H9 (cell line): ENCODE data around the gene MUC5B. TPM values are rescaled to one million over a fixed set of nuclear protein-coding genes. Genes with fewer than 3 reads are reported as not detected.
A peak's percentile ranks its signal among the peaks of the same experiment; 100 is the strongest.

Experiments
- DNase-seq: peaks from one replicate; pipeline ENCODE4 v3.0.0-alpha.2; 2017
- H2AFZ ChIP-seq: one replicate; pipeline ENCODE4 v1.6.1; 2013; ENCODE audit warnings: mild to moderate bottlenecking, low read length, control low read depth, moderate library complexity
- H2AK5ac ChIP-seq: 2 replicates; pipeline ENCODE4 v1.6.1; 2013; ENCODE audit warnings: low read length, control low read depth, mixed read lengths; ENCODE audit not compliant: insufficient read length
- H2BK120ac ChIP-seq: one replicate; pipeline ENCODE4 v1.6.1; 2013; ENCODE audit warnings: low read depth, mild to moderate bottlenecking, low read length, control low read depth, inconsistent platforms; ENCODE audit not compliant: poor library complexity, severe bottlenecking
- H2BK12ac ChIP-seq: 2 replicates; pipeline ENCODE4 v1.6.1; 2013; ENCODE audit warnings: low read length, control low read depth, mixed read lengths, low read depth; ENCODE audit not compliant: insufficient read length
- H2BK15ac ChIP-seq: 2 replicates; pipeline ENCODE4 v1.6.1; 2013; ENCODE audit warnings: low read depth, low read length, control low read depth
- H2BK20ac ChIP-seq: one replicate; pipeline ENCODE4 v1.6.1; 2013; ENCODE audit warnings: low read depth, mild to moderate bottlenecking, low read length, control low read depth, inconsistent platforms; ENCODE audit not compliant: poor library complexity, severe bottlenecking
- H2BK5ac ChIP-seq: 2 replicates; pipeline ENCODE4 v1.6.1; 2013; ENCODE audit warnings: low read length, control low read depth, mixed read lengths; ENCODE audit not compliant: insufficient read length
- H3K14ac ChIP-seq: 2 replicates; pipeline ENCODE4 v1.6.1; 2013; ENCODE audit warnings: low read length, control low read depth; ENCODE audit not compliant: insufficient read depth
- H3K18ac ChIP-seq: 2 replicates; pipeline ENCODE4 v1.6.1; 2013; ENCODE audit warnings: low read depth, mild to moderate bottlenecking, mixed read lengths, low read length, control low read depth; ENCODE audit not compliant: insufficient read length
- H3K23ac ChIP-seq: 2 replicates; pipeline ENCODE4 v1.6.1; 2013; ENCODE audit warnings: low read length, control low read depth, mixed read lengths, low read depth; ENCODE audit not compliant: insufficient read length
- H3K23me2 ChIP-seq: 2 replicates; pipeline ENCODE4 v1.6.1; 2013; ENCODE audit warnings: low read depth, mild to moderate bottlenecking, mixed read lengths, low read length, control low read depth; ENCODE audit not compliant: insufficient read length, poor library complexity, severe bottlenecking
- H3K27ac ChIP-seq: 2 replicates; pipeline ENCODE4 v1.5.1; 2013; ENCODE audit warnings: low read length, control low read depth, mixed read lengths, low read depth; ENCODE audit not compliant: insufficient read length
- H3K27me3 ChIP-seq: 2 replicates; pipeline ENCODE4 v1.6.1; 2013; ENCODE audit warnings: low read length, control low read depth, inconsistent platforms; ENCODE audit not compliant: insufficient read depth
- H3K4ac ChIP-seq: 2 replicates; pipeline ENCODE4 v1.6.1; 2013; ENCODE audit warnings: low read depth, mild to moderate bottlenecking, control low read depth, inconsistent platforms, low read length, moderate library complexity
- H3K4me1 ChIP-seq: 2 replicates; pipeline ENCODE4 v1.6.1; 2013; ENCODE audit warnings: low read length, control low read depth, inconsistent platforms; ENCODE audit not compliant: insufficient read depth
- H3K4me2 ChIP-seq: 2 replicates; pipeline ENCODE4 v1.6.1; 2013; ENCODE audit warnings: low read length, control low read depth, mixed read lengths; ENCODE audit not compliant: insufficient read length, insufficient read depth
- H3K56ac ChIP-seq: 2 replicates; pipeline ENCODE4 v1.6.1; 2013; ENCODE audit warnings: low read depth, mild to moderate bottlenecking, mixed read lengths, low read length, control low read depth; ENCODE audit not compliant: insufficient read length
- H3K79me1 ChIP-seq: 2 replicates; pipeline ENCODE4 v1.6.1; 2013; ENCODE audit warnings: low read depth, mild to moderate bottlenecking, moderate library complexity, low read length, control low read depth, inconsistent platforms; ENCODE audit not compliant: insufficient read depth, poor library complexity, severe bottlenecking
- H3K79me2 ChIP-seq: 2 replicates; pipeline ENCODE4 v1.6.1; 2013; ENCODE audit warnings: low read length, control low read depth, inconsistent platforms; ENCODE audit not compliant: insufficient read depth
- H3K9ac ChIP-seq: 2 replicates; pipeline ENCODE4 v1.6.1; 2013; ENCODE audit warnings: low read length, control low read depth, mixed read lengths; ENCODE audit not compliant: insufficient read length; ENCODE audit errors: extremely low read depth
- H3K9me3 ChIP-seq: one replicate; pipeline ENCODE4 v1.6.1; 2013; ENCODE audit warnings: low read depth, low read length, inconsistent platforms; ENCODE audit not compliant: control insufficient read depth
- H3T11ph ChIP-seq: one replicate; pipeline ENCODE4 v1.6.1; 2013; ENCODE audit warnings: mild to moderate bottlenecking, low read length, control low read depth, inconsistent platforms
- H4K20me1 ChIP-seq: one replicate; pipeline ENCODE4 v1.6.1; 2013; ENCODE audit not compliant: control insufficient read depth, insufficient read length, insufficient read depth
- H4K5ac ChIP-seq: 2 replicates; pipeline ENCODE4 v1.6.1; 2013; ENCODE audit warnings: low read depth, mild to moderate bottlenecking, mixed read lengths, low read length, control low read depth; ENCODE audit not compliant: insufficient read length
- H4K8ac ChIP-seq: replicated peaks from 2 replicates; pipeline ENCODE4 v1.6.1; 2013; ENCODE audit warnings: low read length, control low read depth, mixed read lengths, low read depth; ENCODE audit not compliant: insufficient read length
- H4K91ac ChIP-seq: 2 replicates; pipeline ENCODE4 v1.6.1; 2013; ENCODE audit warnings: low read depth, mild to moderate bottlenecking, moderate library complexity, mixed read lengths, low read length, control low read depth; ENCODE audit not compliant: insufficient read length
- H3K27ac Mint-ChIP-seq, 3 experiments: 2 replicates in 2 of 3; 3 replicates in 1 of 3; pipeline ENCODE4 v1.8.0; 2020 to 2021; ENCODE audit warnings: mixed read lengths in 3 of 3, mild to moderate bottlenecking in 1 of 3, moderate library complexity in 1 of 3
- H3K27me3 Mint-ChIP-seq: 2 replicates; pipeline ENCODE4 v1.8.0; 2021; ENCODE audit warnings: low read depth, mild to moderate bottlenecking, moderate library complexity, mixed read lengths
- H3K36me3 Mint-ChIP-seq, 3 experiments: 2 replicates in 2 of 3; 3 replicates in 1 of 3; pipeline ENCODE4 v1.8.0; 2020 to 2021; ENCODE audit warnings: low read depth in 3 of 3, mixed read lengths in 3 of 3; ENCODE audit not compliant: insufficient read depth in 1 of 3
- H3K4me1 Mint-ChIP-seq, 2 experiments: 2 replicates each; pipeline ENCODE4 v1.8.0; 2020; ENCODE audit warnings: mixed read lengths in 2 of 2
- H3K4me3 Mint-ChIP-seq, 2 experiments: 2 replicates in 1 of 2; 3 replicates in 1 of 2; pipeline ENCODE4 v1.8.0; 2020 to 2021; ENCODE audit warnings: mild to moderate bottlenecking in 2 of 2, mixed read lengths in 2 of 2, moderate library complexity in 1 of 2
- H3K9me3 Mint-ChIP-seq, 2 experiments: 2 replicates in 1 of 2; 3 replicates in 1 of 2; pipeline ENCODE4 v1.8.0; 2020; ENCODE audit warnings: mild to moderate bottlenecking in 2 of 2, mixed read lengths in 2 of 2, moderate library complexity in 1 of 2
- WGBS: extraction: QIAGEN DNeasy Blood & Tissue Kit; methylation state at CpG from one replicate; pipeline ENCODE4 v1.1.7; 2013; ENCODE audit warnings: missing lambda C conversion rate, low lambda C conversion rate, mixed read lengths; ENCODE audit not compliant: insufficient read length; ENCODE audit errors: extremely low coverage; 5-methylcytosine and 5-hydroxymethylcytosine counted together
- total RNA-seq: library from RNA; stranded (reverse); gene quantifications from 2 replicates; pipeline ENCODE4 v1.2.1, GENCODE V29; 2021
- TF ChIP-seq, protein P1 (sequence below): fragments of 200-600 bp; sonication (generic); conservative IDR thresholded peaks from 3 replicates; pipeline ENCODE4 v1.8.0; 2021; ENCODE audit warnings: antibody characterized with exemption, mild to moderate bottlenecking

The MUC5B gene
- total RNA-seq, 1 experiment from 2014 or later, result not detected

DNA sequence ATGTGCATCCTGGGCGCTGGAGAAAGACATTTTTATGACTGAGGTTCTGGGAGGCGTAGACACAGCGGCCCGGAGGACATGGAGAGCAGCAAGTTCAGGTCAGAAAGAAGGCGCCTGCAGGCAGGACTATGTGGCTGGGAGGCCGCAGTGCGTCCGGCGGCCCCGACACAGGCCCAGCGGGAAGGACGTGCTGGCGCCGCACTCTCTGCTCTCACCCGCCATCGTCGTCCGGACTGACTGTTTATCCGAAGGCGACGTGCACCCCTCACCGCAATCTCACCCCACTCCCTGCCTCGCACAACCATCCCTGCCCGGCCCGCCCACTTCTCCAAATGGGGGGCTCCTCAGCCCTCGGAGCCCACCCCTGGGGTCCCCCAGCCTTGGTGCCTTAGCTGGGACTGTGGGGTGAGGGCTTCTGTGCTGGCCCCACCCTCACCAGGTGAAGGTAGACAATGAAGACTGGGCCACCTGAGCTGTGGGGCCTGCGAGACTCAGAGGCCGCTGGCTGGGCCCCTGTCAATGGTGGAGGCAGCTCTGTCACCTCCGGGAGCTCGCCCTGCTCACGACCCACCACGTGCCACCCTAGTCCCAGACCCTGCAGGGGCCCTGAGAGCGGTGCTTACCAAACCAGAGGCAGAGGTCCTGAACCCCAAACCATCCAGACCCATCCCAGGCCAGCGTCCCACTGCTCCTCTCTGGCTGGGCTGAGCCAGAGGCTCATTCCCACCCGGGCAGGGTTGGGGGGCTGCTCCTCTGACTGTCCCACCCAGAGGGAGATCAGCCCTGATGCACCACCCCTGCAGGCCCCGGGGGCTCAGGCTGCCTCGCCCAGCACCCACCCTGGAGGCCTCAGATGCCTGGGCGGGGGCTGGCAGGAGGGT lies 16.2 kb upstream of the MUC5B start:
- Mint-ChIP-seq H3K9me3 (peaks cover 24 to 25% of the 10 kb centered on the region in 2 experiments), H3K27ac (peak overlapping the region in 1 of 3 experiments; percentile 33; a peak in 1 of 7 replicates), H3K27me3 (peaks cover 28% of the 10 kb centered on the region), H3K4me1 (no peaks in the 10 kb centered on the region), H3K36me3 (peaks cover 0 to 3% (median 0%) of the 10 kb centered on the region in 3 experiments; a peak in 3 of 7 replicates), H3K4me3 (no peak overlapping the region)
- TF ChIP-seq, protein P1, sequence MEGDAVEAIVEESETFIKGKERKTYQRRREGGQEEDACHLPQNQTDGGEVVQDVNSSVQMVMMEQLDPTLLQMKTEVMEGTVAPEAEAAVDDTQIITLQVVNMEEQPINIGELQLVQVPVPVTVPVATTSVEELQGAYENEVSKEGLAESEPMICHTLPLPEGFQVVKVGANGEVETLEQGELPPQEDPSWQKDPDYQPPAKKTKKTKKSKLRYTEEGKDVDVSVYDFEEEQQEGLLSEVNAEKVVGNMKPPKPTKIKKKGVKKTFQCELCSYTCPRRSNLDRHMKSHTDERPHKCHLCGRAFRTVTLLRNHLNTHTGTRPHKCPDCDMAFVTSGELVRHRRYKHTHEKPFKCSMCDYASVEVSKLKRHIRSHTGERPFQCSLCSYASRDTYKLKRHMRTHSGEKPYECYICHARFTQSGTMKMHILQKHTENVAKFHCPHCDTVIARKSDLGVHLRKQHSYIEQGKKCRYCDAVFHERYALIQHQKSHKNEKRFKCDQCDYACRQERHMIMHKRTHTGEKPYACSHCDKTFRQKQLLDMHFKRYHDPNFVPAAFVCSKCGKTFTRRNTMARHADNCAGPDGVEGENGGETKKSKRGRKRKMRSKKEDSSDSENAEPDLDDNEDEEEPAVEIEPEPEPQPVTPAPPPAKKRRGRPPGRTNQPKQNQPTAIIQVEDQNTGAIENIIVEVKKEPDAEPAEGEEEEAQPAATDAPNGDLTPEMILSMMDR, result no peak
- H3K27ac ChIP-seq, result no peak overlapping the region
- no peaks in the 10 kb centered on the region for H3K23me2 ChIP-seq
- H3K79me1 ChIP-seq, result no peaks in the 10 kb centered on the region
- no peak overlapping the region for H3K14ac ChIP-seq
- H4K20me1 ChIP-seq, result no peaks in the 10 kb centered on the region
- H3K18ac ChIP-seq, result no peak overlapping the region
- no peaks in the 10 kb centered on the region for H3K79me2 ChIP-seq
- DNase-seq, result peak; percentile 25
- H3K9me3 ChIP-seq, result peaks cover 8% of the 10 kb centered on the region
- H2BK15ac ChIP-seq, result no peak overlapping the region
- H3K4me1 ChIP-seq, result no peaks in the 10 kb centered on the region
- H3K23ac ChIP-seq, result no peak overlapping the region
- no peak overlapping the region for H2AFZ ChIP-seq
- no peak overlapping the region for H3K4me2 ChIP-seq
- no peak overlapping the region for H2BK120ac ChIP-seq
- H3K27me3 ChIP-seq, result no peaks in the 10 kb centered on the region
- no peak overlapping the region for H4K5ac ChIP-seq
- no peak overlapping the region for H3K56ac ChIP-seq
- H3K9ac ChIP-seq, result no peak overlapping the region
- WGBS, result no CpG with 5 or more reads among the region's 38 CpGs
- H2BK20ac ChIP-seq, result no peak overlapping the region
- H4K8ac ChIP-seq, result no peak overlapping the region
- H4K91ac ChIP-seq, result no peak overlapping the region
- no peak overlapping the region for H3T11ph ChIP-seq
- no peak overlapping the region for H2BK5ac ChIP-seq
- H3K4ac ChIP-seq, result no peak overlapping the region
- no peak overlapping the region for H2AK5ac ChIP-seq
- no peak overlapping the region for H2BK12ac ChIP-seq
